OCI-LY7 (cell line): ENCODE data around the gene ITSN1.

ENCODE experiments used
- EZH2phosphoT487 ChIP-seq: fragments of 200-600 bp; sonication (generic); IDR thresholded peaks from 2 replicates; pipeline ENCODE4 v1.6.1; 2018; ENCODE audit warnings: low read depth, borderline replicate concordance, mild to moderate bottlenecking, mixed run types, antibody characterized with exemption, low read length, moderate library complexity, mixed read lengths
- TF ChIP-seq, protein P1 (sequence below): fragments of 200-600 bp; sonication (generic); conservative IDR thresholded peaks from 2 replicates; pipeline ENCODE4 v1.5.1; 2014; ENCODE audit warnings: mild to moderate bottlenecking, antibody characterized with exemption, low read length, moderate library complexity, mixed read lengths

DNA sequence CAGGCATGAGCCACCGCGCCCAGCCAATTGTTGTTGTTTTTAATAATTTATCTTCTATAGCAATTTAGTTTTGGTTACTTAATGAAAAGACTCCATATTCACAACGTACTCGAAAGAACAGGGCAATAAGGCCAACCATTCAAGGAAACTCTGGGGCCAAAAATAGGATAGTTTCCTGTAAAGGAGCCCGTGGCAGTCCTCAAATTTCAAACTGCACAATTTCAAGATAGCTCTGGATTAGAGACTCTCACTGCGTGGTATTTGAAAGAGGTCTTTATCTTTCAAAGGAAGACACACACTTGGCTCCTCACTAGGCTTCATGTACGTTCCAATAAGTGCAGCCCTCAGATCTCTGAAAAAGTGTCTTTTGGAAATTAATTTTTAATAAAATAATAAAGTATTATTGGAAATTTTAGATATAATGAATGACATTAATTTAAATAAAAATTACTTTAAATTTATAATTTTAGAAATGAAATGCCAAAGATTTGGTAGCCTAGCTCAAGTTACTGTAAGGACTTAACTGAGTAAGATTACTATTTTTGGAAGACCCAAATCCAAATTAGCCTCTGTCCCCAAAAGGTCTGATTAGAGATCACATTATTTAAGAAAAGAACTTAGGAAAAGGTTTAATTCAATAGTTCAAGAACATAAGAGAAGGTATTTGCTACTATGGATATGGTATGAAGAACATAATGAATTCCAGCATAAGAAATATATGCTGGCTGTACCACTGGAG, 31.1 kb upstream of the ITSN1 start:
- TF ChIP-seq, protein P1, sequence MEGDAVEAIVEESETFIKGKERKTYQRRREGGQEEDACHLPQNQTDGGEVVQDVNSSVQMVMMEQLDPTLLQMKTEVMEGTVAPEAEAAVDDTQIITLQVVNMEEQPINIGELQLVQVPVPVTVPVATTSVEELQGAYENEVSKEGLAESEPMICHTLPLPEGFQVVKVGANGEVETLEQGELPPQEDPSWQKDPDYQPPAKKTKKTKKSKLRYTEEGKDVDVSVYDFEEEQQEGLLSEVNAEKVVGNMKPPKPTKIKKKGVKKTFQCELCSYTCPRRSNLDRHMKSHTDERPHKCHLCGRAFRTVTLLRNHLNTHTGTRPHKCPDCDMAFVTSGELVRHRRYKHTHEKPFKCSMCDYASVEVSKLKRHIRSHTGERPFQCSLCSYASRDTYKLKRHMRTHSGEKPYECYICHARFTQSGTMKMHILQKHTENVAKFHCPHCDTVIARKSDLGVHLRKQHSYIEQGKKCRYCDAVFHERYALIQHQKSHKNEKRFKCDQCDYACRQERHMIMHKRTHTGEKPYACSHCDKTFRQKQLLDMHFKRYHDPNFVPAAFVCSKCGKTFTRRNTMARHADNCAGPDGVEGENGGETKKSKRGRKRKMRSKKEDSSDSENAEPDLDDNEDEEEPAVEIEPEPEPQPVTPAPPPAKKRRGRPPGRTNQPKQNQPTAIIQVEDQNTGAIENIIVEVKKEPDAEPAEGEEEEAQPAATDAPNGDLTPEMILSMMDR = no peak
- no peak for TF ChIP-seq EZH2phosphoT487
